Measurements from ENCODE around the gene CASK. TPM values are rescaled to one million over a fixed set of nuclear protein-coding genes. Genes with fewer than 3 reads are reported as not detected.

CASK gene
- total and polyA plus RNA-seq, 4 donors: 3.6 to 14.8 (median 6.2) TPM

DNA sequence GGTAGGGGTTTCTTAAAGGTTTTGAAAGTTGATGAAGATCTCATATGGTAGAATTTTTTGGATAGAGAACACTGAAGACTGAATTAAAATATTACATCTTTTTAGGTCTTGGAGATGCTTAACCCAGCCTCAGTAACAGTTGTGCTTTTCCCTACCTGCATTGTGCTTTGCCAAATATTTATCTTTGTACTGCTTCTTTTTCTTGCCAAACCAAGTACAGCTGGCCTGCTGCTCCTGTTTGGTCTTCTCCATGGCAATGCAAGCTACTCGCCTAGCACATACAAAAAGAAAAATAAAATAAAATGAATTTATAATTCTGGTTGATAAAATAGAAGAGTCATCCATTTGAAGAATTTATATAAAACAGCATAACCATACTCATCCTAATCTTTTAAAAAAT lies 380.8 kb downstream of the CASK start:
- H3K9ac ChIP-seq (ENCODE audit: low read depth in 1 of 2, low read length in 2 of 2): no peak overlapping the region
- peaks cover 0 to 2% (median 0%) of the 10 kb centered on the region in 4 donors for H3K36me3 ChIP-seq (ENCODE audit: control insufficient read depth in 4 of 4, insufficient read depth in 3 of 4, low read depth in 1 of 4, low read length in 3 of 4)
- H3K9me3 ChIP-seq (ENCODE audit: control insufficient read depth in 4 of 4, low read length in 3 of 4): no peaks in the 10 kb centered on the region
- no peak overlapping the region for H3K4me3 ChIP-seq (ENCODE audit: low read depth in 1 of 3, low read length in 3 of 3)
- WGBS: 81% methylated on average over 1 of the region's 1 CpG
- TF ChIP-seq JUND (IDR thresholded peaks at IDR 0.05) (no peak), RAD21 (IDR thresholded peaks at IDR 0.05) (no peak), RXRA (IDR thresholded peaks at IDR 0.05) (no peak), YY1 (IDR thresholded peaks at IDR 0.05) (no peak), TAF1 (conservative IDR thresholded peaks at IDR 0.05) (no peak), HNF4A (conservative IDR thresholded peaks at IDR 0.05) (no peak), HNF4G (IDR thresholded peaks at IDR 0.05) (no peak), FOXA1 (IDR thresholded peaks at IDR 0.05) (no peak), EGR1 (IDR thresholded peaks at IDR 0.05; ENCODE audit: low read depth in 2 of 2) (no peak)
- TF ChIP-seq, protein P1, sequence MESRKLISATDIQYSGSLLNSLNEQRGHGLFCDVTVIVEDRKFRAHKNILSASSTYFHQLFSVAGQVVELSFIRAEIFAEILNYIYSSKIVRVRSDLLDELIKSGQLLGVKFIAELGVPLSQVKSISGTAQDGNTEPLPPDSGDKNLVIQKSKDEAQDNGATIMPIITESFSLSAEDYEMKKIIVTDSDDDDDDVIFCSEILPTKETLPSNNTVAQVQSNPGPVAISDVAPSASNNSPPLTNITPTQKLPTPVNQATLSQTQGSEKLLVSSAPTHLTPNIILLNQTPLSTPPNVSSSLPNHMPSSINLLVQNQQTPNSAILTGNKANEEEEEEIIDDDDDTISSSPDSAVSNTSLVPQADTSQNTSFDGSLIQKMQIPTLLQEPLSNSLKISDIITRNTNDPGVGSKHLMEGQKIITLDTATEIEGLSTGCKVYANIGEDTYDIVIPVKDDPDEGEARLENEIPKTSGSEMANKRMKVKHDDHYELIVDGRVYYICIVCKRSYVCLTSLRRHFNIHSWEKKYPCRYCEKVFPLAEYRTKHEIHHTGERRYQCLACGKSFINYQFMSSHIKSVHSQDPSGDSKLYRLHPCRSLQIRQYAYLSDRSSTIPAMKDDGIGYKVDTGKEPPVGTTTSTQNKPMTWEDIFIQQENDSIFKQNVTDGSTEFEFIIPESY (IDR thresholded peaks at IDR 0.05): no peak
- TF ChIP-seq, protein P2, sequence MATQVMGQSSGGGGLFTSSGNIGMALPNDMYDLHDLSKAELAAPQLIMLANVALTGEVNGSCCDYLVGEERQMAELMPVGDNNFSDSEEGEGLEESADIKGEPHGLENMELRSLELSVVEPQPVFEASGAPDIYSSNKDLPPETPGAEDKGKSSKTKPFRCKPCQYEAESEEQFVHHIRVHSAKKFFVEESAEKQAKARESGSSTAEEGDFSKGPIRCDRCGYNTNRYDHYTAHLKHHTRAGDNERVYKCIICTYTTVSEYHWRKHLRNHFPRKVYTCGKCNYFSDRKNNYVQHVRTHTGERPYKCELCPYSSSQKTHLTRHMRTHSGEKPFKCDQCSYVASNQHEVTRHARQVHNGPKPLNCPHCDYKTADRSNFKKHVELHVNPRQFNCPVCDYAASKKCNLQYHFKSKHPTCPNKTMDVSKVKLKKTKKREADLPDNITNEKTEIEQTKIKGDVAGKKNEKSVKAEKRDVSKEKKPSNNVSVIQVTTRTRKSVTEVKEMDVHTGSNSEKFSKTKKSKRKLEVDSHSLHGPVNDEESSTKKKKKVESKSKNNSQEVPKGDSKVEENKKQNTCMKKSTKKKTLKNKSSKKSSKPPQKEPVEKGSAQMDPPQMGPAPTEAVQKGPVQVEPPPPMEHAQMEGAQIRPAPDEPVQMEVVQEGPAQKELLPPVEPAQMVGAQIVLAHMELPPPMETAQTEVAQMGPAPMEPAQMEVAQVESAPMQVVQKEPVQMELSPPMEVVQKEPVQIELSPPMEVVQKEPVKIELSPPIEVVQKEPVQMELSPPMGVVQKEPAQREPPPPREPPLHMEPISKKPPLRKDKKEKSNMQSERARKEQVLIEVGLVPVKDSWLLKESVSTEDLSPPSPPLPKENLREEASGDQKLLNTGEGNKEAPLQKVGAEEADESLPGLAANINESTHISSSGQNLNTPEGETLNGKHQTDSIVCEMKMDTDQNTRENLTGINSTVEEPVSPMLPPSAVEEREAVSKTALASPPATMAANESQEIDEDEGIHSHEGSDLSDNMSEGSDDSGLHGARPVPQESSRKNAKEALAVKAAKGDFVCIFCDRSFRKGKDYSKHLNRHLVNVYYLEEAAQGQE (IDR thresholded peaks at IDR 0.05): no peak
- TF ChIP-seq, protein P3, sequence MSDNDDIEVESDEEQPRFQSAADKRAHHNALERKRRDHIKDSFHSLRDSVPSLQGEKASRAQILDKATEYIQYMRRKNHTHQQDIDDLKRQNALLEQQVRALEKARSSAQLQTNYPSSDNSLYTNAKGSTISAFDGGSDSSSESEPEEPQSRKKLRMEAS (IDR thresholded peaks at IDR 0.05): no peak
- TF ChIP-seq, protein P4, sequence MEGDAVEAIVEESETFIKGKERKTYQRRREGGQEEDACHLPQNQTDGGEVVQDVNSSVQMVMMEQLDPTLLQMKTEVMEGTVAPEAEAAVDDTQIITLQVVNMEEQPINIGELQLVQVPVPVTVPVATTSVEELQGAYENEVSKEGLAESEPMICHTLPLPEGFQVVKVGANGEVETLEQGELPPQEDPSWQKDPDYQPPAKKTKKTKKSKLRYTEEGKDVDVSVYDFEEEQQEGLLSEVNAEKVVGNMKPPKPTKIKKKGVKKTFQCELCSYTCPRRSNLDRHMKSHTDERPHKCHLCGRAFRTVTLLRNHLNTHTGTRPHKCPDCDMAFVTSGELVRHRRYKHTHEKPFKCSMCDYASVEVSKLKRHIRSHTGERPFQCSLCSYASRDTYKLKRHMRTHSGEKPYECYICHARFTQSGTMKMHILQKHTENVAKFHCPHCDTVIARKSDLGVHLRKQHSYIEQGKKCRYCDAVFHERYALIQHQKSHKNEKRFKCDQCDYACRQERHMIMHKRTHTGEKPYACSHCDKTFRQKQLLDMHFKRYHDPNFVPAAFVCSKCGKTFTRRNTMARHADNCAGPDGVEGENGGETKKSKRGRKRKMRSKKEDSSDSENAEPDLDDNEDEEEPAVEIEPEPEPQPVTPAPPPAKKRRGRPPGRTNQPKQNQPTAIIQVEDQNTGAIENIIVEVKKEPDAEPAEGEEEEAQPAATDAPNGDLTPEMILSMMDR (IDR thresholded peaks at IDR 0.05; ENCODE audit: low read depth, low read length, missing input control): no peak
- H3K4me1 ChIP-seq (ENCODE audit: control insufficient read depth in 4 of 4, insufficient read depth in 4 of 4, low read length in 3 of 4): no peaks in the 10 kb centered on the region
- no peak for DNase-seq (ENCODE audit: low spot score)
- H3K27me3 ChIP-seq (ENCODE audit: control insufficient read depth in 4 of 4, insufficient read depth in 4 of 4, low read length in 3 of 4): no peaks in the 10 kb centered on the region
- H3K27ac ChIP-seq (ENCODE audit: low read depth in 1 of 2, low read length in 2 of 2): no peak overlapping the region

DNA sequence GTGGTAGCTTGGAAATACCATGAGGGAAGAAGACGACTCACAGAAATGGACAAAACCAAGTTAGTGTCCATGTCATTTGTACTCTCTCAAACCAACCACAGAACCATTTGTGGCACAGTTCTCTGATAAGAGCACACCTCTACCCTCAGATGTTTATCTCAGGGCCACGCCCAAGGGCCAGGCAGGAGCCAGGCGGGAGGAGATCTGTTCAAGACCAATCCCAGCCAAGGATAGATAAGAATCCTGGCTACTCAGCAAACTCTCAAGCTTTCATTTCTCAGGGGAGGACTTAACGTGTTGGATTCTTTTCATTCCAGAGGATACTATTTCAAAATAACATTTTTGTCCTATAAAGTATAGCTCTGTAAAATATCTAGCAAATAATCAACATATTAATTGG lies 381.2 kb downstream of the CASK start:
- WGBS: 95% methylated on average over 4 of the region's 4 CpGs
- no peaks in the 10 kb centered on the region for H3K4me1 ChIP-seq (ENCODE audit: control insufficient read depth in 4 of 4, insufficient read depth in 4 of 4, low read length in 3 of 4)

More for the DNA sequence above, 381.2 kb downstream of the CASK start:
- Histone ChIP-seq H3K36me3 (ENCODE audit: control insufficient read depth in 4 of 4, insufficient read depth in 3 of 4, low read depth in 1 of 4, low read length in 3 of 4) (peaks cover 0 to 2% (median 0%) of the 10 kb centered on the region in 4 donors), H3K27me3 (ENCODE audit: control insufficient read depth in 4 of 4, insufficient read depth in 4 of 4, low read length in 3 of 4) (no peaks in the 10 kb centered on the region), H3K9ac (ENCODE audit: low read depth in 1 of 2, low read length in 2 of 2) (no peak overlapping the region), H3K9me3 (ENCODE audit: control insufficient read depth in 4 of 4, low read length in 3 of 4) (no peaks in the 10 kb centered on the region), H3K4me3 (ENCODE audit: low read depth in 1 of 3, low read length in 3 of 3) (no peak overlapping the region), H3K27ac (ENCODE audit: low read depth in 1 of 2, low read length in 2 of 2) (no peak overlapping the region)
- no peak for DNase-seq (ENCODE audit: low spot score)
- TF ChIP-seq HNF4G (IDR thresholded peaks at IDR 0.05): no peak
- TF ChIP-seq FOXA2 (IDR thresholded peaks at IDR 0.05): no peak
- TF ChIP-seq, protein P5, sequence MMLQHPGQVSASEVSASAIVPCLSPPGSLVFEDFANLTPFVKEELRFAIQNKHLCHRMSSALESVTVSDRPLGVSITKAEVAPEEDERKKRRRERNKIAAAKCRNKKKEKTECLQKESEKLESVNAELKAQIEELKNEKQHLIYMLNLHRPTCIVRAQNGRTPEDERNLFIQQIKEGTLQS (IDR thresholded peaks at IDR 0.05): no peak
- TF ChIP-seq, protein P1 (IDR thresholded peaks at IDR 0.05): no peak
- TF ChIP-seq HNF4A (conservative IDR thresholded peaks at IDR 0.05): no peak
- TF ChIP-seq NR2F2 (IDR thresholded peaks at IDR 0.05): no peak
- no peak for TF ChIP-seq RXRA (IDR thresholded peaks at IDR 0.05)
- no peak for TF ChIP-seq JUND (IDR thresholded peaks at IDR 0.05)
- no peak for TF ChIP-seq FOXA1 (IDR thresholded peaks at IDR 0.05)
- TF ChIP-seq, protein P3 (IDR thresholded peaks at IDR 0.05): no peak
- TF ChIP-seq TAF1 (conservative IDR thresholded peaks at IDR 0.05): no peak
- no peak for TF ChIP-seq SP1 (IDR thresholded peaks at IDR 0.05)
